H1 (cell line): ENCODE results near the gene DOK6. TPM values are rescaled to one million over a fixed set of nuclear protein-coding genes. Genes with fewer than 3 reads are reported as not detected.

Source experiments
- CTCF ChIA-PET: fragments of 300-600 bp; sonication (Branson Sonifier 250); formaldehyde crosslinking; loops from one replicate; lab custom pipeline; 2021; ENCODE audit not compliant: partially characterized antibody; lab: Charles Lee
- POLR2A ChIA-PET: fragments of 300-600 bp; sonication (Branson Sonifier 250); formaldehyde crosslinking; loops from one replicate; lab custom pipeline; 2021; ENCODE audit warnings: inconsistent platforms; ENCODE audit not compliant: partially characterized antibody; lab: Charles Lee
- DNase-seq, 2 experiments: peaks; one replicate each; pipeline versions ENCODE4 v3.0.0 to v3.0.0-alpha.2; 2010 to 2022; ENCODE audit warnings: low spot score in 2 of 2, low read depth in 1 of 2, mixed read lengths in 1 of 2
- FAIRE-seq: peaks from 2 replicates; lab custom pipeline; 2011; peaks lifted over from hg19 to GRCh38; lab: Jason Lieb, UNC
- H2AFZ ChIP-seq: 2 replicates; pipeline ENCODE4 v1.8.1; 2012; ENCODE audit warnings: low read length, inconsistent platforms
- H2AK5ac ChIP-seq: 2 replicates; pipeline ENCODE4 v1.6.1; 2013; ENCODE audit warnings: low read depth, low read length
- H2BK120ac ChIP-seq: replicated peaks from 2 replicates; pipeline ENCODE3; 2013; ENCODE audit warnings: low read depth, low read length, inconsistent platforms
- H2BK12ac ChIP-seq: 2 replicates; pipeline ENCODE4 v1.6.1; 2013; ENCODE audit warnings: low read depth, low read length
- H2BK15ac ChIP-seq: 2 replicates; pipeline ENCODE4 v1.6.1; 2013; ENCODE audit warnings: low read length
- H2BK20ac ChIP-seq: 2 replicates; pipeline ENCODE4 v1.6.1; 2013; ENCODE audit warnings: low read length
- H2BK5ac ChIP-seq: 2 replicates; pipeline ENCODE4 v1.6.1; 2013; ENCODE audit warnings: low read depth, low read length
- H3K14ac ChIP-seq: 2 replicates; pipeline ENCODE4 v1.6.1; 2013; ENCODE audit warnings: inconsistent platforms; ENCODE audit not compliant: insufficient read length
- H3K18ac ChIP-seq: 2 replicates; pipeline ENCODE4 v1.6.1; 2013; ENCODE audit warnings: low read length; ENCODE audit errors: extremely low read depth
- H3K23ac ChIP-seq: 2 replicates; pipeline ENCODE4 v1.6.1; 2013; ENCODE audit warnings: inconsistent platforms; ENCODE audit not compliant: insufficient read length
- H3K23me2 ChIP-seq: 2 replicates; pipeline ENCODE4 v1.6.1; 2013; ENCODE audit warnings: low read depth, low read length
- H3K27ac ChIP-seq: 2 replicates; pipeline ENCODE4 v1.6.1; 2011; ENCODE audit warnings: low read depth, low read length, inconsistent platforms
- H3K27me3 ChIP-seq, 4 experiments: replicated peaks in 1 of 4; 1 replicate in 1 of 4; 2 replicates in 3 of 4; pipeline versions ENCODE4 v1.6.1 to v1.8.1; 2011 to 2013; ENCODE audit warnings: low read length in 3 of 4, mild to moderate bottlenecking in 3 of 4, inconsistent platforms in 2 of 4, mixed read lengths in 2 of 4, moderate library complexity in 1 of 4; ENCODE audit not compliant: control insufficient read depth in 3 of 4, insufficient read depth in 3 of 4; ENCODE audit errors: extremely low read depth in 1 of 4
- H3K36me3 ChIP-seq, 4 experiments: 2 replicates each; pipeline versions ENCODE4 v1.6.1 to v1.8.1; 2011 to 2013; ENCODE audit warnings: mild to moderate bottlenecking in 4 of 4, low read length in 3 of 4, moderate library complexity in 2 of 4, control low read depth in 1 of 4, inconsistent platforms in 1 of 4; ENCODE audit not compliant: insufficient read depth in 4 of 4, control insufficient read depth in 2 of 4
- H3K4ac ChIP-seq: replicated peaks from 2 replicates; pipeline ENCODE3; 2013; ENCODE audit warnings: low read length, low read depth, mixed read lengths, inconsistent platforms; ENCODE audit not compliant: insufficient read length
- H3K4me1 ChIP-seq, 4 experiments: replicated peaks in 1 of 4; 1 replicate in 1 of 4; 2 replicates in 3 of 4; pipeline versions ENCODE4 v1.6.1 to v1.8.1; 2011 to 2013; ENCODE audit warnings: low read length in 3 of 4, inconsistent platforms in 2 of 4, mixed read lengths in 1 of 4; ENCODE audit not compliant: insufficient read depth in 4 of 4, control insufficient read depth in 3 of 4
- H3K4me2 ChIP-seq, 2 experiments: 2 replicates each; pipeline versions ENCODE4 v1.6.1 to v1.8.1; 2011 to 2013; ENCODE audit warnings: low read depth in 2 of 2, low read length in 2 of 2, control low read depth in 1 of 2, inconsistent platforms in 1 of 2, mild to moderate bottlenecking in 1 of 2; ENCODE audit not compliant: insufficient read depth in 1 of 2
- H3K4me3 ChIP-seq, 4 experiments: fragments of 200-600, 300-600 bp in 1 of 4; sonication (generic), shearing (Covaris generic), sonication (Bioruptor Twin) in 1 of 4; 2 replicates each; pipeline versions ENCODE4 v1.5.1 to v1.8.1; 2011 to 2016; ENCODE audit warnings: low read length in 4 of 4, low read depth in 3 of 4, control low read depth in 2 of 4, inconsistent platforms in 2 of 4, mild to moderate bottlenecking in 2 of 4, mixed read lengths in 1 of 4, moderate library complexity in 1 of 4; ENCODE audit not compliant: insufficient read depth in 2 of 4; ENCODE audit errors: extremely low read depth in 1 of 4
- H3K56ac ChIP-seq: replicated peaks from 2 replicates; pipeline ENCODE3; 2013; ENCODE audit warnings: low read depth, mild to moderate bottlenecking, mixed read lengths, low read length, inconsistent platforms; ENCODE audit not compliant: insufficient read length
- H3K79me1 ChIP-seq: 2 replicates; pipeline ENCODE4 v1.6.1; 2013; ENCODE audit warnings: low read depth, low read length, control low read depth
- H3K79me2 ChIP-seq, 2 experiments: 2 replicates each; pipeline versions ENCODE4 v1.6.1 to v1.8.1; 2012 to 2013; ENCODE audit warnings: low read length in 2 of 2, mild to moderate bottlenecking in 2 of 2, inconsistent platforms in 1 of 2; ENCODE audit not compliant: insufficient read depth in 2 of 2, control insufficient read depth in 1 of 2
- H3K9ac ChIP-seq, 4 experiments: replicated peaks in 1 of 4; 1 replicate in 1 of 4; 2 replicates in 3 of 4; pipeline versions ENCODE4 v1.6.1 to v1.8.1; 2011 to 2013; ENCODE audit warnings: low read depth in 3 of 4, low read length in 3 of 4, control low read depth in 2 of 4, mild to moderate bottlenecking in 2 of 4, moderate library complexity in 2 of 4, inconsistent platforms in 1 of 4; ENCODE audit errors: extremely low read depth in 1 of 4
- H3K9me3 ChIP-seq, 2 experiments: 2 replicates each; pipeline versions ENCODE4 v1.6.1 to v1.8.1; 2012 to 2013; ENCODE audit warnings: mild to moderate bottlenecking in 2 of 2, moderate library complexity in 2 of 2, control low read depth in 1 of 2, inconsistent platforms in 1 of 2, low read depth in 1 of 2, low read length in 1 of 2, mixed read lengths in 1 of 2; ENCODE audit not compliant: insufficient read depth in 2 of 2
- H4K20me1 ChIP-seq, 2 experiments: replicated peaks in 1 of 2; 2 replicates each; pipeline versions ENCODE3 to v1.8.1; 2011 to 2013; ENCODE audit warnings: inconsistent platforms in 2 of 2, low read length in 2 of 2, mild to moderate bottlenecking in 1 of 2; ENCODE audit not compliant: insufficient read depth in 2 of 2, control insufficient read depth in 1 of 2
- H4K5ac ChIP-seq: 2 replicates; pipeline ENCODE4 v1.6.1; 2013; ENCODE audit warnings: low read length, low read depth, mixed read lengths, inconsistent platforms; ENCODE audit not compliant: insufficient read length
- H4K8ac ChIP-seq: 2 replicates; pipeline ENCODE4 v1.8.0; 2013; ENCODE audit warnings: mild to moderate bottlenecking, moderate library complexity, low read length, inconsistent platforms; ENCODE audit not compliant: insufficient read depth; ENCODE audit errors: extremely low read depth
- H4K91ac ChIP-seq: replicated peaks from 2 replicates; pipeline ENCODE3; 2013; ENCODE audit warnings: low read length, mixed read lengths, inconsistent platforms; ENCODE audit not compliant: insufficient read length
- BACH1 ChIP-seq: IDR thresholded peaks from 2 replicates; pipeline ENCODE4 v1.6.1; 2012; ENCODE audit warnings: low read length, improper control_type of control experiment
- CREB1 ChIP-seq: IDR thresholded peaks from 2 replicates; pipeline ENCODE4 v1.6.1; 2012; ENCODE audit warnings: inconsistent platforms
- CTBP2 ChIP-seq: IDR thresholded peaks from 2 replicates; pipeline ENCODE4 v1.7.0; 2011; ENCODE audit warnings: borderline replicate concordance, mild to moderate bottlenecking, moderate library complexity, mixed read lengths, low read length; ENCODE audit not compliant: insufficient read depth, insufficient read length
- EGR1 ChIP-seq: IDR thresholded peaks from 2 replicates; pipeline ENCODE4 v1.6.1; 2011; ENCODE audit warnings: low read depth, low read length, borderline replicate concordance
- GABPA ChIP-seq: IDR thresholded peaks from 2 replicates; pipeline ENCODE4 v1.6.1; 2011; ENCODE audit warnings: mild to moderate bottlenecking, low read length, moderate library complexity, borderline replicate concordance; ENCODE audit not compliant: insufficient read depth
- GTF2F1 ChIP-seq: IDR thresholded peaks from 2 replicates; pipeline ENCODE4 v1.6.1; 2012; ENCODE audit warnings: low read depth, low read length, improper control_type of control experiment, borderline replicate concordance
- PHF8 ChIP-seq: fragments of 200-600 bp; sonication (generic); conservative IDR thresholded peaks from 2 replicates; pipeline ENCODE4 v1.7.1; 2012; ENCODE audit warnings: low read depth, mild to moderate bottlenecking, inconsistent platforms, low read length, moderate library complexity
- POLR2AphosphoS5 ChIP-seq: IDR thresholded peaks from 2 replicates; pipeline ENCODE4 v1.6.1; 2011; ENCODE audit warnings: low read depth, low read length
- POU5F1 ChIP-seq: IDR thresholded peaks from 2 replicates; pipeline ENCODE4 v1.6.1; 2011; ENCODE audit warnings: low read depth, mild to moderate bottlenecking, low read length, moderate library complexity
- WGBS, 2 experiments: shearing (Covaris generic) in 1 of 2; methylation state at CpG; one replicate each; pipeline versions ENCODE4 v1.1.6 to v1.1.7; 2013 to 2015; ENCODE audit warnings: low lambda C conversion rate in 2 of 2, mixed read lengths in 2 of 2, inconsistent platforms in 1 of 2, low coverage in 1 of 2, missing lambda C conversion rate in 1 of 2; ENCODE audit not compliant: insufficient replicate concordance in 2 of 2, insufficient coverage in 1 of 2, insufficient read length in 1 of 2; ENCODE audit errors: extremely low coverage in 1 of 2, missing lambda C conversion rate in 1 of 2; 5-methylcytosine and 5-hydroxymethylcytosine counted together
- polyA plus RNA-seq, 7 experiments: library from polyadenylated mRNA; depleted of rRNA in 3 of 7; stranded (reverse) in 5 of 7; unstranded in 2 of 7; fragments of >200 nt in 5 of 7; fragments of 200-250 nt in 2 of 7; gene quantifications; 1 replicate in 5 of 7; 2 replicates in 1 of 7; 4 replicates in 1 of 7; pipeline versions ENCODE4 v1.2.1 to v1.2.3, GENCODE V29; 2011 to 2013; ENCODE audit warnings: missing spikeins in 2 of 7, mixed read lengths in 2 of 7
- total RNA-seq: library from RNA; stranded (reverse); fragmentation: NEBNext Ultra II Directional; extraction: Animal tissue kit (Norgen Biotek cat#: 25700); gene quantifications from 2 replicates; pipeline ENCODE4 v1.2.1, GENCODE V29; 2021

Gene DOK6
- total and polyA plus RNA-seq, 2 of the 8 experiments (the other 6 are each of a cell fraction or from before 2014, with no cell fraction given) = 0.33 to 0.50 TPM

GRCh38 chr18:69845593-69846506 is 445.2 kb downstream of the DOK6 start:
- WGBS, 2 experiments = 93% methylated on average over 8 of the region's 8 CpGs; no CpG with 5 or more reads in 1 of the 2 experiments
- H3K18ac ChIP-seq = no peak overlapping the region
- no peak overlapping the region for H2AFZ ChIP-seq
- H2AK5ac ChIP-seq = no peak overlapping the region
- ChIA-PET CTCF (interaction anchor here (0.8 to 1.7 kb wide), 3 partner anchors 9 to 99 kb away, joined by 3 to 6 read pairs (median 4); no protein-coding TSS in a partner anchor), POLR2A (no interaction called here)
- no peaks in the 10 kb centered on the region for H4K20me1 ChIP-seq
- no peak overlapping the region for H4K5ac ChIP-seq
- no peaks in the 10 kb centered on the region for H3K9me3 ChIP-seq
- no peak overlapping the region for H4K8ac ChIP-seq
- no peak overlapping the region for H3K14ac ChIP-seq
- H2BK12ac ChIP-seq = no peak overlapping the region
- H3K36me3 ChIP-seq = no peaks in the 10 kb centered on the region; a peak in 1 of 8 replicates
- H3K79me2 ChIP-seq = no peaks in the 10 kb centered on the region
- H3K23me2 ChIP-seq = no peaks in the 10 kb centered on the region
- no peak overlapping the region for H3K4ac ChIP-seq
- DNase-seq (no peak), FAIRE-seq (no peak)
- no peak overlapping the region for H2BK20ac ChIP-seq
- H2BK15ac ChIP-seq = no peak overlapping the region
- peaks cover 0 to 8% (median 0%) of the 10 kb centered on the region in 4 experiments; a peak in 1 of 7 replicates for H3K4me1 ChIP-seq
- no peak overlapping the region for H3K23ac ChIP-seq
- no peak overlapping the region for H4K91ac ChIP-seq
- H3K9ac ChIP-seq = no peak overlapping the region
- no peak overlapping the region for H3K4me2 ChIP-seq
- no peak overlapping the region for H2BK120ac ChIP-seq
- no peak overlapping the region for H3K4me3 ChIP-seq
- H3K79me1 ChIP-seq = no peaks in the 10 kb centered on the region
- no peak overlapping the region for H3K27ac ChIP-seq
- H3K56ac ChIP-seq = no peak overlapping the region
- H2BK5ac ChIP-seq = no peak overlapping the region
- no peaks in the 10 kb centered on the region for H3K27me3 ChIP-seq
- no peak for TF ChIP-seq POLR2AphosphoS5
- no peak for TF ChIP-seq CREB1
- TF ChIP-seq BACH1 = no peak
- no peak for TF ChIP-seq EGR1
- TF ChIP-seq CTBP2 = no peak
- TF ChIP-seq PHF8 = no peak
- TF ChIP-seq POU5F1 = no peak
- TF ChIP-seq GABPA = no peak
- no peak for TF ChIP-seq GTF2F1
